NCI-H345 (cell line): Measurements from ENCODE around the gene SH3RF3.

Source experiments
- DNase-seq: peaks from one replicate; lab custom pipeline; 2025; lab: John Stamatoyannopoulos, UW

SH3RF3 gene

DNA sequence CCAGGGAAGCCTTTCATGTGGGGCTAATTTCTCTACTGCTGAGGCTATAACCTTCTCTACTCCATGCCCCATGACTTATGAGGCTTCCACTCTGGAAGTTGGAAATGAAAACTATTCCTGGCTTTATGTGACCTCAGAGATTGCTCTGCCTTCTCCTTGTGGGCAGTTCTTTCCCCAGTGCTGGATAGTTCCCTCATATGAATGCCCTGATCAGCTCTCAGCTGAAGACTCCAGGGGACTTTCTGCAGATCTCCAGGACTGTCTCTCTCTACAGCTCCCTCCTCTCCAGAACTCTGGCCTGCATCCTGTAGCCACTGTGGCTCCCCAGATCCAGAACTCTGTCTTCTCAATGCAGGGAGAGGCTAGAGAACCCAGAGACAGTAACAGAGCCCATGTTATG lies 249.7 kb downstream of the SH3RF3 start:
- no peak for DNase-seq

DNA sequence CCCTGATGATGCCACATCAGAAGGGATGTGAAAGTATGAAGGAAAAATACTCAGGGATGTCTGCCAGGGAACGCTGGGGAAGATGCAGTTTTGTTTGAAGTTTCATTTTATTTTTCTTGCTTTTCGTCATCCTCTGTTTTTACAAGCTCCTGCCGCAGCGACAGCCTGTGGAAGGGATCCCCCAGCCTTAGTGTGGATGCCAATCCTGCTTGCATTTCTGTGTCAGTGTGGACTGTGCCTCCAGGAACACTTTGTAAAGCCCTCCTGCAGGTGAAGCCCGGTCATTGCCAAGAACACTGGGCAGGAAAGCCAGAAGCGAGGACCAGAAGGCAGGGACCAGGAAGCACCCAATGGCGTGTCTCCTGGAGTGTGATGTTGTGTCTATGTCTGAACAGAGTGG lies 250.5 kb downstream of the SH3RF3 start:
- DNase-seq, result no peak

DNA sequence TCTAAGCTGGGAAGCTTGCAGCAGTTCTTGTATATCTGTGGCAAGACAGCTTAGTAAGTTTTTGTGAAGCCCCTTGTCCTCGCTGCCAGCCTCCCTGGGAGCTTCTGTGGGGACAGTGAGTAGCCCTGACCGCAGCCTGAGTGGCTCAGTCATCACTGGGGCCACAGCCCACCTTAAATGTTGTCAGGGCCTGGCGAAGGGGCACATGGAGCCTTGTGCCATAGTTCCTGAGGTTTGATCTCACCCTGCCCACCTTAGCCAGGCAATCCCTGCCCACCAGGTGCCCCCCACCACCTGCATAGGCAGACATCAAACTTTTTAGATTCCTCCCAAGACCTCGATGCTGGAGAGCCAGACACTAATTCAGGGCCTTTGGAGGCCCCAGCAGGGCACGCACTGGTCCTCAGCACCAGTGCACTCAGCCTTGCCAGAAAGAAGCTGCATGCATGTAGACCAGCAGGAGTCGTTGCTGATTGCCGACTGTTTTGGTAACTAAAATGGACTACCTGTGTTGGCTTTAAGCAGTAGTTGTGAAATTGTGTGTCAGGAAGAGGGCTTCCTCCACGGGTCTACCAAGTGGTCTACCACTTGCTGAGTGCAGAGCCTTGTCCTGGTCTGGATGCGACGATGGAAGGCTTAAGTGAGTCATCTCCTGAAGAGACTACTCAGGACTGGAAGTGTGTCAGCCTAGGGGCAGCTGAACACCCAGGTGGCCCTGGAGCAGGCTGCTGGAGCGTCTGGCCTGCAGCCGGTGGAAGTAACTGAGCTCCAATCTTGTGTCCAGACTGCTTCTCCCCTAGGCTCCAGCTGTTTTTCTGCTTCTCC lies 251.7 kb downstream of the SH3RF3 start:
- no peak for DNase-seq

DNA sequence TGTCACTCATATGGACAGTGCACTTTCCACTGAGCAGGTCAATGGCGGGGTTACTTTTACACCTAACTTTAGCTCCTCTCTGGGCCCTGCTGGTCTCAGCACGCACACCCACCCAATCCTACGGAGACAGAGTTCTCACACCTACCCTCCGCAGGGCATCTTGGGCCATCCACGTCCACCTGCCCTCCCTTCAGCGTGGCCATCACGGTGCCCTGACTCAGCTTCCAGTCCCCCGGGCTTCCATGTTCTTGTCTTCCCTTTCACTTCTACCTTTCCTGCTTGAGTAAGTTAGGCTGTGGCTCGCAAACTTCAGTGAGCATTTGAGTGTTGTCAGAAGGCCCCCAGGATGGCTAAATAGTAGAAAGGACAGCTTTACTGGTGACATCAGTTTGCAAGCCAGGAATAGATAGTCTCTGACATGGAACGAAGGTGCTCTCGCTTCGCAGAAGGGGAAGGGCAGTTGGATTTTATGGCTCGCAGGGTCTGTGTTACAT lies 252.4 kb downstream of the SH3RF3 start:
- no peak for DNase-seq

- DNase-seq, result no peak
These were observed 253.4 kb downstream of the SH3RF3 start for GRCh38 chr2:109382226-109382895.

DNA sequence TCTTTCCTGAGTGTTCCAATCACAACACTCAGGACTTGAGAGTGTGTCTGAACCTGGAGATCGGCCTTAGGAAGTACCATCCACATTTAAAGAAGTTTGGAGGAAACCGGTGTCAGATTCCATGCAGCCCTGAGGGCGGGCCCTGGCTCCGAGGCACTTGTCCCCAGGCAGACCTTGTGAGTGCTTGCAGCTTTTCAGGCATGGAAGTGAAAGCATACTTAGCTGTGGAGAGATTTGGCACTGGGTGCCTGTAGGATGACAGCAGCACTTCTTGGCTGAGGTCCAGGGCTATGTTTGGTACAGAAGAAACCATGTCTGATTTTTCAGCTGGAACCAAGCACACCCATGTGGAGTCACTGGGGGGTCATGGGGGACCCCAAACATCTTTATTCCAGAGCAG lies 253.9 kb downstream of the SH3RF3 start:
- peak; percentile 91 for DNase-seq

GRCh38 chr2:109383505-109384307 lies 254.7 kb downstream of the SH3RF3 start:
- no peak for DNase-seq

DNA sequence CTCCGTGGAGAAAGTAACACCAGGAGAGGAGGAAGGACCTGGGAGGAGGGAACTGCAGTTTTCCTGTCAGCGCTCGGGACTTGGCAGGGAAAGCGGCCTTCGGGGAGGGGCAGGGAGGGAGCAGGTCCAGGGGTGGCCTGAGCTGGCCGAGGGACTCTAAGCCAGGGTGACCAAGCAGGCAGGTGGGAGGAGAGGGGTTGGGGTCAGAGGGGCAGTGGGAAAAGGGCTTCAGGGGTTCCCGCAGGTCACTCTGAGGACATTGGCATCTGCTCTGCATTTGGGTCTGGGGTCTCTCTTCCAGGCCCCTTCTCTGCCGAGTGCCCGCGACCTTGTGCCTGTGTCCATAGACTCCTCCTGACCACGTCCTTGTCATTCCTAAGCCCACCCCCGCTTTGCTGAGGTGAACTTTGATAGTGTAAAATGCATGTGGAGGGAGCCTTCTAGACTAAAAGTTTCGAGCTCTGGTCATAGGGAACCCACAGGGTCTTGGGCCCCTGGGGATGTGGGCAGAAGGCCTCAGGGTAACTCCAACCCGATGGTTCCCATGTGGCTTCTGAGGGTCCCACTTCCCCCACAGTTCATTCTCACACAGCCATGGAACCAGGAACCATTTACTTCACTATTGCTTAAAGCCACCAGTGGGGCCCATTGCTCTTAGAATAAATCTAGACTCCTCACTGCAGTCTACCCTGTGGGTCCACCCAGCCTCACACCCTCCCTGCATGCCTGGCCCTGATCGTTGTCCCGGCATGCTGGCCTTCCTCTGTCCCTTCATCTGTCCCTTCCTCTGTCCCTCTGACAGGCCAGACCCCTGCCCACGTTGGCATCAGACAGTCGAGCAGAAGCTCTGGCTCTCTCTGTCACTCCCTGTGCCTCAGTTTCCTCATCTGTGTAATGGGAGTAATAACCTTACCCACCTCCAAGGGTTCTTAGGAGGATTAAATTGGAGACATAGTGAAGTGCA lies 255.6 kb downstream of the SH3RF3 start:
- no peak for DNase-seq

- DNase-seq, result no peak
These were observed 256.5 kb downstream of the SH3RF3 start for GRCh38 chr2:109385506-109385905.

- peak; percentile 76 for DNase-seq
These were observed 257.1 kb downstream of the SH3RF3 start for GRCh38 chr2:109386004-109386695.

DNA sequence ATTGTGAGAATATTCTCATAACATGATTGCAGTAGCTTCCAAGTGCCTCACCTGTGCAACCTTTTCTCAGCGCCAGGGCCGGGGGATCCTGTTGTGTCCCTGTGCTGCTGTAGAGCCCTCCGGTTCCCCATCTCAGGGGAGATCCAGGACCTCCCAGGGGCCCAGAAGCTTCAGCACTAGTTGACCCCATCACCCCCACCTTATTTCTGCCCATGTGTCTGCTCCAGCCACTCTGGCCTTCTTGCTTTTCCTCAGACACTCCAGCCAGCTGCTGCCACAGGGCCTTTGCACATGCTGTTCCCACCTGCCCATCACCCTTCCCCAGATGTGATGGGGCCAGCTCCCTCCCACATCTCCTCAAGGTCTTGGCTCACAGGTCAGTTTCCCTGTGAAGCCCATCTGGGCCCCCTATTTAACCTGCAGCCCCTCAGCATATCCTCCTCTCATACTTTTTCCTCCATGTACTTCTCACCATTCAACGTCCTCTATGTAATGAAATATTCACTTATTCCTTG lies 258.3 kb downstream of the SH3RF3 start:
- no peak for DNase-seq

DNA sequence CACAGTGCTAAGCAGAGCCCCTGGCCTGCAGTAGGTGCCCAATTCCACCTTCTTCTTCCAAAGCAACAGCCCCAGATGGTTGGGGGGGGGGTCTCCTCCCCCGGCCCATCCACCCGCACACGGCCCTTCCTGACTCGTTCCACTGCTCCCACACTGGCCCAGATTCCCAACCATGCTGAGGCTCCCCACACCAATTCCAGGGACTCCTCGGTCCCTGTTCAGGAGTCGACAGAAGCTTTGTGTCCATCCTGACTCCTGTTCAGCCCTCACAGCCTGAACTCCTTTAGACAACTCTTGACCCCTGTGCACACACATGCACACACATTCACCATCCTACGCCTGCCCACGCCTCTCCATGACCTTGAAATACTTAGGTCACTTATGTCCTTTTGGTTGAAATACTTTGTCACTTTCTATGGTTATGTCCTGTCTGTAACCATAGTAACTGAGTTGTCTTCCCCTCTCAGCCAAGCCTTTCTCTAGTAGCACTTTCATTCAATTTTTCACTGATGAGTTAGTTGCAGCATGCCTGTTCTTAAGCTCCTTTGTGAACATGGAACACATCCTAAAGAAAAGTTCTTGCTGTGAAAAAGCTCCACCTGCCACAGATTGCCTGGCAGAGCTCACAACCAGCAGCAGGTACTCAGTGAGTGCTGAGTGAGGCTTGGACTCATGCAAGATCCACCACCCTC lies 258.9 kb downstream of the SH3RF3 start:
- DNase-seq, result no peak

GRCh38 chr2:109391243-109391642 lies 262.2 kb downstream of the SH3RF3 start:
- DNase-seq, result no peak

DNA sequence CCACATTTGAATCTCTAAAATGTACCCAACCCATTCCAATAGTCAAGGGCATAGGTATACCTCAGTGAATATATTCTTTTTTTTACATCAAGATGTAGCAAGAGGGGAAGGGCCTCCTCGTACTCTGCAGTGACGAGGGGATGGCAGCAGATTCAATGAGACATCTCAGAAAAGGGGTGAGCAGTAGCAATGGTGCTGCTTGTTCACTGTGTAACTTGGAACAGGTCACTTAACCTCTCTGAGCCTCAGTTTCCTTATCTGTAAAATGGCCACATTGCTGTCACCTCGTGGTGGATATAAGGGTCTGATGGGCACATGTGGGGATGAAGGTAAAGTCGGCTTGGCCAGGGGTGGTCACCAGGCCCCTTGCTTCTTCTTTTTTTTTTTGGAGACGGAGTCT lies 263.1 kb downstream of the SH3RF3 start:
- no peak for DNase-seq

DNA sequence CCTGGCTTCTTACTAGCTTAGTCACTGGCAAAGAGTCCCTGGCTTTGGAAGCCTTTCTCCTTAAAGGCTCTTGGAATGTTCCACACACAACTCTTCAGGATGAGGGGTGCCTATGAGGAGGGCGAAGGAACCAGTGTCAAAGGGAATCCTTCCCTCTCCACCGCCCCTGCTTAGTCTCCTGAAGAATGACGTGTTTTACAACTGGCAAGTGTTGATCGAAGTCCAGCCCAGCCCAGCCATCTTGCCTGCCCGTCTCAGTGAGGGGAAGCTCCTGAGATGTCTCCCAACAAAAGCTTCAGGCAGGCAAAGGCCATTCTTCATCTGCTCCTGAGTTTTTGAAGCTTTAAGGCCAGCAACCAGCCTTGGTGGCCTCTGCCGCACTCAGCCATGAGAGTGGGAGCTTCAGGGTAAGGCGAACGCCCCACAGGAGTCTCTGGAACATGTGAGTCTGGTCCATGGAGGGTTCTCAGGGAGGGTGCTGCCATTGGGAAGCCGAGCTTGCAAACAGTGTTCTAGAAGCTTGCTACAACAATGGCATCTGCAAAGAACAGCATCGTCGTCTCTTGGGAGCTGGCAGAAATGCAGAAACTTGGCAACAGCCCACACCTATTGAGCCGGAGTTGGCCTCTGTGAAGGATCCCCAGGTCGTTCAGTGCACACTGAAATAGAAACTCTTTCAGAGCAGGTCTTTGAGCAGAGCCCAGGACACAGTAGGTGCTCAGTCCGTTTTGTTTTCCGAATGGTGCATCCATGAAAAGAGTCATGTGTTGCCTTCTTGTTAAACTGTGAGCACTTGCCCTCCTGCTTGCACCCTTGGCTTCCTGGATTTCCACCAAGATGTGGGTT lies 264.0 kb downstream of the SH3RF3 start:
- DNase-seq, result peak; percentile 10

GRCh38 chr2:109393662-109393972 lies 264.6 kb downstream of the SH3RF3 start:
- DNase-seq, result no peak

- DNase-seq, result peak; percentile 15
These were observed 266.6 kb downstream of the SH3RF3 start for GRCh38 chr2:109395494-109396201.
